HG02840 (cell line): ENCODE data around the gene TSC1.

Source experiments
- ATAC-seq: cut with Tn5 transposase; IDR thresholded peaks from one replicate; pipeline ENCODE4 v1.9.1; 2021; ENCODE audit warnings: mild to moderate bottlenecking, moderate library complexity, moderate number of reproducible peaks; ENCODE audit not compliant: unreplicated experiment, low FRiP score

TSC1 gene

DNA sequence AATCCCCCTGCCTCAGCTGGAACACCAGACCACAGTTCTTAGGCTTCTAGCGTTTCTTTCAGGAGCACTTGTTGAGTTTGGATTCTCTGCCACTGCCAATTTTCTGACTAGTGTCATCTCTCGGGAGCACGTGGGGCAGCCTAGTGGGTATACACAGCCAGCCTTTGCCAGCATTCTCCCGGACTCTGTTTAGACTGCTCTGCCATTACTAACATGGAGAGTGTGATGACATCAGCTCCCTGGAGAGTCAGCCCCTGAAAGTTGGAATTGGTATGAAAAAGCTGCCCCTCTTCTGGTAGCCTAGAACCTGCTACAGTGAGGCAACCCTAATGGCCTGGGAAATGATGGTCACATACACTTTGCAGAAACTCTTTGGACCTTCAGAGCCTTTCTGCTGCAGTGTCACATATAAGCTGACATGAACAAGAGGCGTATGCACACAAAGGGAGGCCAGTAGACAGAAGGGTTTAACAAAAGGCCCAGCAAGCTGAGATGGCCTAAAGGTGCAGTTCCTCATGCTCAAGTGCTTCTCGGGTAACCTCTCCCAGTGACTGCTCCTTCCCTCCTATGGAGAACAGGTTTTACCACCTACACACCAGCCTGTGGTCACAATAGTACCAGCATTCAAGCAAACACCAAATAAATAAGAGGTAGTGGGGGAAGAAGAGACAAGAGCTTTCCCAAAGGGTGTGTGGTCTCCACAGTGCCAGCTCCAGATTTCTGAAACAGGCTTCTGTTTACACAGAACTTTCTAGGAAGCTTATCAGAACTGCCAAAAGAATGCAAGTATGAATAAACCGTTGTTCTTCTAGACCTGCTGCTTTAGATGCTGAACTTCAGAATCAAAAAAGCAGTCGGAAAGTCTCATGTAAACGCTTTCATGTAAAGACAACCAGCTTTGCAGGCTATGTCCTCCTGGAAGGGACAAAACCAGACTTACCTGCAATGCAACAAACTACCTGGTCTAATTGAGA is 49.3 kb downstream of the TSC1 start:
- no peak for ATAC-seq

- ATAC-seq = no peak
Observed at GRCh38 chr9:132894346-132894745, 50.1 kb downstream of the TSC1 start.

DNA sequence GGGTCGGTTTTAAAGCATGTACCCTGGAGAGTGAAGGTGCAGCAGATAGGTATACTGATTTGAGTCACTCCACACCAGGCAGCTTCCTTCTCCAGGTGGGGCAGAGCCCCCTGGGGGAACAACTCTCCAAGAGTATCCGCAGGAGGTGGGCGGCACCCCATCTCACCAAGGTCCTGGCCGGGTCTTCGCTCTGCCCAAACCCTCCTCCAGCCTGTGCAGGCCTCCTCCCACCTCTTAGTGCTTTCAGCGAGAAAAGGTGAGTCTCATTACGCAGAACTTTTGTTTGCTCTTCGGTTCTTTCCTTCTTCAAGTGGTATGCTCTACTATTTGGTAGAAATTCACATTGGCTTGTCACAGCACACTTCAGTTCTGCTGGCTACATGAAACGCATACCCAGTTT is 52.0 kb downstream of the TSC1 start:
- no peak for ATAC-seq

DNA sequence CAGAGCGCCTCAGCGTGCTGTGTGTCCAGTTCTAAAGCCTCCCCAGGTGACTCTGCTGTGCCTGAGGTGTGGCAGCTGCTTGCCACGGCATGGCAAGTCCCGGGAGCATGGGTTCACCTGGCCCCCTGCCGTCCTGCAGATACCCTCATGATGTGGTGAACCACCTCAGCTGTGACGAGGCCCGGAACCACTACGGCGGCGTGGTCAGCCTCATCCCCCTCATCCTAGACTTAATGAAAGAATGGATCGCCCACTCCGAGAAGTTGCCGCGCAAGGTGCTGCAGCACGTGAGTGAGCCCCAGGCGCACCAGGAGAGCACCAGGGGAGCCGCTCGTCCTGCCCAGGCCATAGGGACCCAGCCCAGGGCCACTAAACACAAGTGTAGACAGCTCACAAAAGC is 56.3 kb downstream of the TSC1 start:
- ATAC-seq = no peak

DNA sequence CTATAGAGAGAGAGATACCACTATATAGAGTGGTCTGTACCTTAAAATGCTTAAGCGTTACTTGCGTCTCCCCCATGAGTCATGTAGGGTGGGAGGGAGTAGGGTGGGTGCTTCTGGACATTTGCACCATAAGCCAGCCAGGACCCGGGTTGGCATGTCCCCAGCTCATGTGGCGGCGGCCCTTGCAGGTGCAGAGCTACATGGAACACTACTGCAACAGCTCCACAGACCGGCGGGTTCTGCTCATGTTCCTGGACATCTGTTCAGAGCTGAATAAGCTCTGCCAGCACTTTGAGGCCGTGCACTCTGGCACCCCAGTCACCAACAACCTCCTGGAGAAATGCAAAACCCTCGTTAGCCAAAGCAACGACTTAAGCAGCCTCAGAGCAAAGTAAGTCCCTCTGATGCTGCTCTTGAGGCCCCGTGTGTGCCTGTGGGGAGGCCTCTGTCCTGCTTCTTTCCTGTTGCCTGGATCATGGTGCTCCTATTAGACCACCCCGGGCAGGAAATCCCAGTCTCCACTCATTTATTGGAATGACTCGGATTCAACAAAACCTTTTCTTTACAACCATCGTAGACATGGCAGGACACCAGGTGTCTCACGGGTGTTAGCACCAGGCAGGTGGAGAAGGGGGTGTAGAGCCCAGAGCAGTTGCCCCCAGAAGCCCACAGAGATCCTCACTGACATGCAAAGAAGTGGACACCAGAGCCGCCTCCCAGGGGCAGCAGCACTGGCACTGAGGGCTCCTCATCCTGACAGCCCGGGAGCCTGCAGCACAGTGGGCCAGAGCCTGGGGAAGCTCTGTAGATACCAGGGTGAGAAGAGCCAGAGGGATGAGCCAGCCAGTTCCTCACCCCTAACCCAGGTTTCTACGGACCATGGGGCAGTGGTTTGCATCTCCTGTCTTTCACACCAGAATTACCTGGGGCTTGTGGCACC is 57.0 kb downstream of the TSC1 start:
- no peak for ATAC-seq

- no peak for ATAC-seq
Observed at GRCh38 chr9:132886334-132886725, 58.1 kb downstream of the TSC1 start.

DNA sequence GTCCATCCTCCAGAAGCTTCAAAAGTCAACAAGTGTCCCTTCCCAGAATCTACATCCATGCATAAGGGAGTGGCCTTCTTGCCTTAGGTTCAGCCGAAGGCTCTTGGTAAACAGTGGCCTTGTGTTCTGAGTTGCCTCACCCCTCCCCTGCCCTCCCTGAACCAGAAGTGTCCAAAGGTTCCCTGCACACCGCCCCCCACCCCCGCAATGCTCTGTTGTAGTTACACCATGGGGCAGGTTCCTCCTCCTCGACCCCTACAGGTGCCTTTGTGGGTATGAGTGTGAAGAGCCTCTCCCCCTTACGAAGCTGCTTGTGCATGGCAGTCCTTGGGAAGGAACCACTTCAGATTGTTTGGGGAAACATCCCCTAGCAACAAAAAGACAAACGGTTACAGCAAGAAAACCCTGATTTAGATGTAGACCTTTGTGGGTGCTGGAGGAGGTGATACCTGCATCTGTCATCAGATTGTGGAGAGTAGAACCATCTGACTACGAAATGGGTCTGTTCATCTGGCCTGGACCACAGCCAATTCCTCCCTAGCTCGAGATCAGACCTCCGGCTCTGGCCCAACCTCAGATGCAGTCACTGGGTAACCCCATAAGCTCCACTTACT is 58.6 kb downstream of the TSC1 start:
- no peak for ATAC-seq

DNA sequence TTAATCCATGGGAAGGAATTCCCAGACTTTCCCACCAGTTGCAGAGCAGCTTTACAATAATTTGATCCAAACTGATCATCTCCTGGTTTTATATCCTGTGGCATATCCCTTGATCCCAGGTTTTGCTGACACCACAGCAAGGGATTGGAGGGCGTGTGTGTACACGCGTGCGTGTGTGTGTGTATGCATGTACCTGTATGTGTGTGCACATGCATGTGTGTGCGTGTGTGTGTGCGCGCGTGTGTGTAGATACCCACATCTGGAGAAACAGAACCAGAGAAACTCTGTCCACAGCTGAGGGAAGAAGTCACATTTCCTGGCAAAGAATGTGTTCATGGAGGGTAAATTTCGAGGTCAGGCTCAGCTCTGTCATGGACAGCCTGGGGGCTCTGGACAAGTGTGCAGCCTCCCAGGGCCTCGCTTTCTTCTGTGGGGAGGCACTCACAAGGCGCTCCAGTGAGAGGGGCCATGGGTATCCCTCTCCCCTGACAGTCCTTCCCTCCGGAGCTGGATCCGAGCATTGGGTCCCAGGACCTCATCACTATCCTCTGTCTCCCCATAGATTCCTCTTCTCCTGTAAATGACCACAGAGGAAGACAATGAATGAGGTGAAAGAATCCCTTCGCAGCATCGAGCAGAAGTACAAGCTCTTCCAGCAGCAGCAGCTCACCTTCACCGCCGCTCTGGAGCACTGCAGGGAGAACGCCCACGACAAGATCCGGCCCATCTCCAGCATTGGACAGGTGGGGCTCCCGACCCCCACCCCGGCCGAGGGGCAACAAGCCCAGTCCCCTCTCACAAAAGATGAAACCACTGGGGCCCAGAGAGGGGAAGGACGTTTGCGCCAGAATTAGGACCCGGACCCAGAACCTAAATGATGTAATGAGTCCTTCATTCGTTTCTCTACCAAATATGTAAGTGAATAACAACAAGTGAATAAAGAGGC is 60.8 kb downstream of the TSC1 start:
- ATAC-seq = no peak

DNA sequence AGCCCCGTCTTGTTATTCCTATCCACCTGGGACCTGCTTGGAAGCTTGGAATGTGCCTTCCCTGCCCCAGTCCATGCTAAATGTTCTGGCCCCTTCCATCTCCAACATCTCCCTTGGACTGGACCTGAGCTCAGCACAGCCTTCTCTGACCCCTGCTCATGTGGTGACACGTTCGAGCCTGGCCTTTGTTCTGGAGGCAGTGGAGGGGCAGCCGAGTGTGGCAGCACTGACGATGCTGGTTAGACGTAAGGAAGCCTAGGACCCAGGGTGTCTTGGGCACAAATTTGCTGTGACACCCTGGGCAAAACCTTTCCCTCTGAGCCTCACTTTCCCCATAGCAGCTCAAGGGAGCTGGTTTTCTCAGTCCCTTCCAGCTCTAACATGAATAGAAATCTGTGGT is 61.8 kb downstream of the TSC1 start:
- ATAC-seq = no peak

DNA sequence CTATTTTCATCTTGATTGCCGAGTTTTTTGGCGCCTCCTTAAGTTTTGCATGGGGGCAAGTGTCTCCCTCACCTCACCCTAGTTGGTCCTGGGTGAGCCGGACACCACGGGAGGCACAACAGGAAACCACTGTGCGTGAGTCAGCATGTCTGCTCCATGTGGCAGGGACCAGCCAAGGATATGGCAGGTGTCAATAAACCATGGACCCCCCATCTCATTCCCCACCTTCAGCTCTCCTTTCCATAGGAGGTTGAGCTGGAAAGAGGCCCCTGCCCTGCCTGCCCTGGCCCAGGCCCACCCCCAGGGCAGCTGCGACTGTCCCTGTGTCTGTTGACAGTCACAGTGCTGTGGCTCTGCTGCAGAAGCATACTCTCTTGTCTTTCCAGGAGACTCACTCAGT is 62.6 kb downstream of the TSC1 start:
- no peak for ATAC-seq

- ATAC-seq = no peak
Observed at GRCh38 chr9:132880324-132880661, 64.1 kb downstream of the TSC1 start.

GRCh38 chr9:132879457-132880323 is 64.7 kb downstream of the TSC1 start:
- ATAC-seq = no peak

DNA sequence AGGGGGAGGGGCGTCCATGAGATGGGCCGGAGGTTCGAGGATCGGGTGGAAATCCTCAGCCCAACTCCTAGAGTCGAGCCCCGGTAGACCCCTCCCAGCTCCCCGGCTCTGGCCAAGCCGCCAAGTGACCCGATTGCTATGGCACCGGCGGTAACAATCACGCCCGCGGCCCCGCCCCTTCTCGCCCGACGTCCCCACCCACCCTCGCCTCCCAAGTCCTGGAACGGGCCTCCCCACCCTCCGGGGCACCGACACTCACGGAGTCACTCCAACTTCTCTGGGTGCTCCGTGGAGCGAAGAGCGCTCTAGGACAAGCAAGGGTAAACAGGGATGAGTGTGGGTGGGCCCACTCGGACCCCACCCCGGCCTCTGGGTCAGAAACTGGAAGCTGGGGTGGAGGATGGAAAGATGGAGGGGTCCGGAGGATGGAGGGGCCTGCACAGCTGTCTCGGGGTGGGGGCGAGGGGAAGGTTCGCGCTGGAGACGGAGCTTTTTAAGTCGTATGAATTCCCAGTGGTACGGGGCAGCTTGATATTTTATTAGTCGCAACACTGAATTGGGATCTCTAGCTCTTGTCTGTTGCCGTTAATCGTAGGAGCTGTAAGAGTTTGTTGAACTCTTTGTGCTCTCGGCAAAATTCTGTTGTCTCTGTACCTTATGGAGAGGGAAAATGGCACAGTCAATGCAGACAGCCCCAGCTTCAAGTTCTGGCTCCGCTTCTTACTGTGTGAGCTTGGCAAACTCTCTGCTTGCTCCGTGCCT is 65.5 kb downstream of the TSC1 start, which contains the start of gene SPACA9:
Gene SPACA9 (plus strand): TSS at position 204 of the 762 bp plus-strand sequence. CDS start 5,050 bp downstream, outside the sequence.
- no peak for ATAC-seq

DNA sequence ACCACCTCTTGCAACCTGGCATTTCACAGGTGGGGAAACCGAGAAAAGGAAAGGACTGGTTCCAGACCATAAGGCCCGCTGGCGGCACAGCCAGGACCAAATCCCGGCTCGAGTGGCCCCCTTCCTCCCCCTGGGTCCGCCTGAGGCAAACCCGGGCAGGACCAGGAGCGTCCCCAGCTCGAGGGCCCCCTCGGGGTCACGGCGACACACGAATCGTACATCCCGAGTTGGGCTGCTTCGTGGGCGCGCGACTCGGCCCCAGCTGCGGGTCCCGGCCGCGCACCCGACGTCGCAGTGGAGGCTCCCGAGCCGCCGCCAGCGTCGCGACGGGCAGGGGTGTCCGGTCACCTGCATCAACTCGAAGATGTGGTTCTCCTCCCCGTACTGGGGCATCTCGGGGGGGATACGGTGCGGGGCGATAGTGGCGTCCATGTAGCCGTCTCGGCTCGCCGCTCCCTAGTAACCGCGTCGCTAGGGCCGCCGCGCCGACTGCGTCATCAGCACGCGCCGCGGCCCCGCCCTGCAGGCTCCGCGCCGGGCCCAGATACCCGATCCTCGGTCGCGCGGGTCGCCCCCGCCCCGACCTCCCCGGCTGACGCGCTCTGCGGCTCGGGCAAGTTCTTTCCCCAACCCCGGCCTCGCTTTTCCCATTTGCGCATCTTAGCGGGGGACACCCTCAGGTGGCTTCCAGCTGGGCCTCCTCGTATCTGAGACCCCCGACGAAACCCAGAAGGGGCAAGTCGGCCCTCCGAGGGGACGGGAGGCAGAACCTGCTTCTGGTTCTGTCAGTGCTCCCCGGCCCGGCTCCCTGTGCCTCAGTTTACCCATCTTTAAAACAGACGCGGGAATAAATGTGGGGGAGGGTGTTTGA is 66.4 kb downstream of the TSC1 start, which contains the start of gene AK8:
Gene AK8 (minus strand): TSS at position 461 of the 871 bp plus-strand sequence. CDS start 29 bp downstream, at position 432.
- no peak for ATAC-seq

DNA sequence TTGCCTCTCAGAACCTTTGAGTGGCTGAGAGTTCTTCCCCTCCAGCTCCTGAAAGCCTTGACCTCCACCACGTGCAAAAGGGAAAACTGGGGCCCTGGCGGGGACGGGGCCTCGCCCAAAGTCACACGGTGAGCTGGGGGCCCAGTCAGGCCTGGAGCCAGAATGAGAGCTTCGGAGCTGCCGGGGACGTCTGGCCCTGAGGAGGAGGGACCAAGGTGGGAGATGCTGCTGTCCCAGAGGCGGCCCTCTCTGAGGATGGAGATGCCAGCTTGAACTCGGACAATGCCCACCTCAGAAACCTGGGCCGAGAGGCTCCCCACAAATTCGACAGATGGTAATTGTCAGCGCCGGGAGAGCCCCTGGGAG is 67.0 kb downstream of the TSC1 start:
- no peak for ATAC-seq

GRCh38 chr9:132876849-132877248 is 67.6 kb downstream of the TSC1 start:
- no peak for ATAC-seq

GRCh38 chr9:132875159-132875558 is 69.3 kb downstream of the TSC1 start:
- no peak for ATAC-seq
